Skeletal muscle tissue (tissue), 4 donors: ENCODE data around the gene ACOX3. TPM values are rescaled to one million over a fixed set of nuclear protein-coding genes. Genes with fewer than 3 reads are reported as not detected.

Experiments used
- H3K27ac ChIP-seq: one replicate; pipeline ENCODE4 v1.7.0; 2013; ENCODE audit warnings: mild to moderate bottlenecking, low read depth, low read length, inconsistent platforms
- H3K27me3 ChIP-seq, 3 donors: one replicate each; pipeline ENCODE4 v1.7.0; 2013; ENCODE audit warnings: low read length in 3 of 3; ENCODE audit not compliant: control insufficient read depth in 3 of 3, insufficient read depth in 3 of 3
- H3K36me3 ChIP-seq, 3 donors: one replicate each; pipeline ENCODE4 v1.7.0; 2013; ENCODE audit warnings: low read length in 3 of 3; ENCODE audit not compliant: control insufficient read depth in 3 of 3, insufficient read depth in 3 of 3
- H3K4me1 ChIP-seq, 3 donors: one replicate each; pipeline ENCODE4 v1.7.0; 2013; ENCODE audit warnings: low read length in 3 of 3, mild to moderate bottlenecking in 3 of 3; ENCODE audit not compliant: control insufficient read depth in 3 of 3, insufficient read depth in 3 of 3
- H3K4me3 ChIP-seq, 3 donors: one replicate each; pipeline ENCODE4 v1.7.0; 2013; ENCODE audit warnings: low read length in 3 of 3
- H3K9ac ChIP-seq, 3 donors: one replicate each; pipeline ENCODE4 v1.7.0; 2013; ENCODE audit warnings: low read length in 3 of 3, mild to moderate bottlenecking in 3 of 3, moderate library complexity in 2 of 3, low read depth in 1 of 3
- H3K9me3 ChIP-seq, 3 donors: one replicate each; pipeline ENCODE4 v1.7.0; 2013; ENCODE audit warnings: low read length in 3 of 3; ENCODE audit not compliant: control insufficient read depth in 3 of 3
- total RNA-seq: library from RNA; depleted of rRNA; stranded (reverse); fragments of >200 nt; gene quantifications from one replicate; pipeline ENCODE4 v1.2.3, GENCODE V29; 2014
- donor health status: Osteomylitis.

ACOX3 gene
- total RNA-seq, 1 donor from 2014 or later, result 21.9 TPM

- no peak overlapping the region for H3K4me3 ChIP-seq
- no peak overlapping the region for H3K9ac ChIP-seq
- H3K27ac ChIP-seq, result peak overlapping the region; percentile 25
- H3K4me1 ChIP-seq, result peaks cover 0 to 11% (median 0%) of the 10 kb centered on the region in 3 donors
- no peaks in the 10 kb centered on the region for H3K9me3 ChIP-seq
- no peaks in the 10 kb centered on the region for H3K27me3 ChIP-seq
- peaks cover 4 to 25% (median 17%) of the 10 kb centered on the region in 3 donors for H3K36me3 ChIP-seq
These were observed 69.5 kb downstream of the ACOX3 start for GRCh38 chr4:8370835-8371595.

- peaks cover 11 to 28% (median 24%) of the 10 kb centered on the region in 3 donors for H3K36me3 ChIP-seq
- no peak overlapping the region for H3K4me3 ChIP-seq
- peak overlapping the region in 1 of 3 donors; percentile 40 for H3K9ac ChIP-seq
- H3K4me1 ChIP-seq, result peaks cover 0 to 11% (median 0%) of the 10 kb centered on the region in 3 donors
- H3K9me3 ChIP-seq, result no peaks in the 10 kb centered on the region
- H3K27ac ChIP-seq, result peak overlapping the region; percentile 25
- no peaks in the 10 kb centered on the region for H3K27me3 ChIP-seq
These were observed 70.3 kb downstream of the ACOX3 start for GRCh38 chr4:8370106-8370787.

DNA sequence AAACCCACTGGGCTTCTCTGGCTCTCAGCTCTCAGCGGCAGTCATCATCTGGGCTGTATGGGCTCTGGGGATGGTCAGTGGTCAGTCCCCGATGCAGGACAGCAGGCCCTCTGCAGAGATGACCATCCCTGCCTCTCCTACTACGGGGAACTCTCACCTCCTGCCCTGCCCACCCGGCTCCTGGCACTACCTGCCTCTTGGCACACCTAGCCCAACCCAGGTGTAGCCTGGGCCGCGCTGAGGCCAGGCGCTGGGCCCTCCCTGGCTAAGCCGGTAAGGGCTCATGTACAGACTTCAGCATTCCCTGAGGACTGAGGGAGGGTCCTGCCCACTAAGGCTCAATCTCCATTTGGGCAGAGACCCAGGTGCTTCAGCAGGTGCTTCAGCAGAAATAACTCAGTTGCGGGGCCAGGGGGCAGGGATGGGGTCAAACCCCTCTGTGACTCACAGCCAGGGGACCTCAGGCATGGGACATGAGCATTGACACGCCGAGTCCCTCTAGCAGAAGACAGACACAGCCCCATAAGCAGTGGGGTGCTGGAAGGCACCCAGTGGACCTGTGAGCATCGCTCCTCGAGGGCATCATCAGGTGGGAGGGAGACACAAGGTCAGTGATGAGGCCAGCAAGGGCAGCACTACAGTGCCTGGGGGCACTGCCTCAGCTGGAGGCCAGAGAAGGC lies 71.0 kb downstream of the ACOX3 start:
- no peaks in the 10 kb centered on the region for H3K27me3 ChIP-seq
- H3K9me3 ChIP-seq, result no peaks in the 10 kb centered on the region
- peaks cover 0 to 11% (median 0%) of the 10 kb centered on the region in 3 donors for H3K4me1 ChIP-seq
- peak overlapping the region in 1 of 3 donors; percentile 40 for H3K9ac ChIP-seq
- peaks cover 14 to 30% (median 28%) of the 10 kb centered on the region in 3 donors for H3K36me3 ChIP-seq
- no peak overlapping the region for H3K27ac ChIP-seq
- H3K4me3 ChIP-seq, result no peak overlapping the region

DNA sequence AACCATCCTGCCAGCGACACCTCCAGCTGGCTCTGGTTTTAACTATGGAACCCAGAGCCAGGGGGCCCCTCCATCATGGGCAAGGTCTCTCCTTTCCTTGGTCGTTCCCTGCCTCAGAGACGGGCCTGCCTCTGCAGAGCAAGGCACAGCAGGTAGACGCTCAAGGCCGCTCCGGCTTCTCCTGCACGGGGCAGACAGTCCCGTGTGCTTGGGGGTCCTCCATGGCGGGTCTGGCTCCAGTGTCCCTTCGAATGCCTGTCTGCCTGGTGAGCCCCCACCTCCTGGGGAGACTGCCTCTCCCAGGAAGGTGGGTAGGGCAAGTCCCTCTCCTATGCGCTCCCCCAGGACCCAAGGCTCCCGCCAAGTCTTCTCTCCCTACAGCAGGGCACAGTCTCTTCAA lies 71.5 kb downstream of the ACOX3 start:
- Histone ChIP-seq H3K36me3 (peaks cover 19 to 31% (median 27%) of the 10 kb centered on the region in 3 donors), H3K4me3 (no peak overlapping the region), H3K27me3 (no peaks in the 10 kb centered on the region), H3K4me1 (peaks cover 0 to 14% (median 4%) of the 10 kb centered on the region in 3 donors), H3K27ac (no peak overlapping the region), H3K9me3 (no peaks in the 10 kb centered on the region), H3K9ac (no peak overlapping the region)

GRCh38 chr4:8368061-8368481 lies 72.5 kb downstream of the ACOX3 start:
- Histone ChIP-seq H3K4me1 (peaks cover 0 to 15% (median 4%) of the 10 kb centered on the region in 3 donors), H3K36me3 (peaks cover 20 to 26% (median 25%) of the 10 kb centered on the region in 3 donors), H3K27me3 (no peaks in the 10 kb centered on the region), H3K9me3 (no peaks in the 10 kb centered on the region), H3K27ac (no peak overlapping the region), H3K4me3 (no peak overlapping the region), H3K9ac (no peak overlapping the region)

DNA sequence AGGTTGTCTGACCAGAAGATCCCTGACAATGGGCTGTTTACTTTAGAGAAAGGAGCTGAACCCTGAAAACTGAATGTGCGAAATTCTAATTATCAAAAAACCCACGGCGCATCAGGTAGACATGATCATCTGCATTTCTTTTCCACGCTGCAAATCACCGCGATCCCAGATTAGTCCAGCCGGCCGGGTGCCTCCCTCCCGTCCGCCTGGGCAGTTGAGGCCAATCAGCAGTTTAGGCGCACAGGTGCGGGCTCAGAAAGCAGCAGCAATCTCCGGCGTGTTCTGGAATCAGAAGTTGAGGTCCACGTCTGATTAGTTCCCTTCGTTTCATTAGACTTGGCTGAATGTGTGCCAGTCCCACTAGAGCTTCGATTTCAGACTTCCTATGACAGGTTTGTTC lies 73.9 kb downstream of the ACOX3 start:
- H3K36me3 ChIP-seq, result peaks cover 18 to 20% (median 20%) of the 10 kb centered on the region in 3 donors

DNA sequence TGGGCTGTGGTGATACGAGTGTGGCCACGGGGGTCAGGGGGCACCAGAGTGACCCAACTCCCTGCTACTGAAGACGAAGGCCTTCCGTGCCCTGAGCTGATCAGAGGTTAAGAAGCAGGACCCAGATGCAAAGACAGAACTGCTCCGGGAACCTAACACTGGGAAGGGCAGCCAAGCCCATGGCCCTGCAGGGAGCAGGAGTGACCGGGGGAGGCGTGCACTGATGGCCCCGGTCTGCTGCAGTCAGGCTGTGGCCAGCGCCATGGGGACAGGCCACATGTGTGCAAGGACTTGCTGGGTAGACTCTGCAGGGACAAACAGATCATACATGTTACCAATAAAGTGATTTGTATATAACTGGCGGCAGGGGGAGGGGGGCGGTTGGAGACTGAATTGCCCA lies 74.6 kb downstream of the ACOX3 start:
- H3K4me1 ChIP-seq, result peaks cover 0 to 13% (median 4%) of the 10 kb centered on the region in 3 donors
- no peak overlapping the region for H3K4me3 ChIP-seq
- no peaks in the 10 kb centered on the region for H3K9me3 ChIP-seq
- no peaks in the 10 kb centered on the region for H3K27me3 ChIP-seq
- H3K36me3 ChIP-seq, result peaks cover 16 to 20% (median 20%) of the 10 kb centered on the region in 3 donors
- H3K9ac ChIP-seq, result no peak overlapping the region
- no peak overlapping the region for H3K27ac ChIP-seq

More for the DNA sequence above, 73.9 kb downstream of the ACOX3 start:
- Histone ChIP-seq H3K27me3 (no peaks in the 10 kb centered on the region), H3K9me3 (no peaks in the 10 kb centered on the region), H3K27ac (no peak overlapping the region), H3K9ac (no peak overlapping the region), H3K4me1 (peaks cover 0 to 15% (median 4%) of the 10 kb centered on the region in 3 donors), H3K4me3 (no peak overlapping the region)

DNA sequence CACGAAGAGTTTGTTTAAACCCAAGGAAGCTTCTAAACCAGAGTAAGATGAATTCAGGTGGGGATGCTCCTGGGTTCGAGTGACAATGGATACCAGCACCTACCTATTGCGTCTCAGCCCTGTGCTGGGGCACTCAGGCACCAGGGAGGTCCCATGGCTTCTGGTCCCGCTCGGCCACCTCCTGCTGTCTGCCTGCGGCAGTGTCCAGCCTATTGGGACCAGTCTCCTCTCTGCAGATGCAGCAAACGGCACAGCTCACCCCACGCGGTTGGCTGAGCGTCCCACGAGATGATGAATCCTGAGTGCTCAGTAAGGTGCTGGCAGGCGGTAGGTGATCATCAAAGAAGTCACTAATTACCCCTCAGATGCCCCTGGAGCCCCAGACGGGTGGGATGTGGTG lies 75.2 kb downstream of the ACOX3 start:
- H3K27me3 ChIP-seq, result no peaks in the 10 kb centered on the region
- no peak overlapping the region for H3K9ac ChIP-seq
- H3K36me3 ChIP-seq, result peaks cover 16 to 20% (median 20%) of the 10 kb centered on the region in 3 donors
- H3K9me3 ChIP-seq, result no peaks in the 10 kb centered on the region
- no peak overlapping the region for H3K27ac ChIP-seq
- H3K4me3 ChIP-seq, result no peak overlapping the region
- peaks cover 0 to 7% (median 4%) of the 10 kb centered on the region in 3 donors for H3K4me1 ChIP-seq

DNA sequence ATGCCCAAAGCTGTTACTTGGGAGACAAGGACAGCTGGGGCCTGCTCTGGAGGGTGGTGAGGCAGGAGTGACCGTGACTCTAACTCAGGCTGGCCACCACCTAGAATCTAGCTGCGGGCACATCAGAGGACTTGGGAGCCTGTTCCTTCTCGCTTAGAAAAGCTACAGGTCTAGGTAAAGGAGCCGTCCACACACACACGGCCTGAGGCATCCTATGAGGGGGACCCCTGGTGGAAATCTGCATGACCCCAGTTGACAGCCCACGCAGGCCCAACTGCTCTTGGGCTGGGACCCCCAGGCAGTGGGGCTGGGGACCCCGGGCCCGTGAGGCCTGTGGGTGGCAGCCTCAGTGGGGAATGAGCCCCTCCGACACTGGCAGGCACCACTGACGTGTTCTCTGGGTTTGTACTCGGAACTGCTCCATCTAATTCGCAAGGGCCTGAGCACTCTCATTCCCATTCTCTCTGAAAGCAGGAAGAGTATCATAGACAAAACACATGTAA lies 75.6 kb downstream of the ACOX3 start:
- Histone ChIP-seq H3K9ac (no peak overlapping the region), H3K4me1 (peaks cover 0 to 6% (median 4%) of the 10 kb centered on the region in 3 donors), H3K27me3 (no peaks in the 10 kb centered on the region), H3K9me3 (no peaks in the 10 kb centered on the region), H3K27ac (no peak overlapping the region), H3K4me3 (no peak overlapping the region), H3K36me3 (peaks cover 16 to 20% (median 20%) of the 10 kb centered on the region in 3 donors)
